NCI-H1105 (cell line): ENCODE measurements around the gene PTPRD.
A peak's percentile ranks its signal among the peaks of the same experiment; 100 is the strongest.

Experiments used
- DNase-seq: peaks from one replicate; lab custom pipeline; 2025; lab: John Stamatoyannopoulos, UW

PTPRD gene

GRCh38 chr9:10268531-10269485, 344.0 kb downstream of the PTPRD start:
- DNase-seq, result peak; percentile 28

DNA sequence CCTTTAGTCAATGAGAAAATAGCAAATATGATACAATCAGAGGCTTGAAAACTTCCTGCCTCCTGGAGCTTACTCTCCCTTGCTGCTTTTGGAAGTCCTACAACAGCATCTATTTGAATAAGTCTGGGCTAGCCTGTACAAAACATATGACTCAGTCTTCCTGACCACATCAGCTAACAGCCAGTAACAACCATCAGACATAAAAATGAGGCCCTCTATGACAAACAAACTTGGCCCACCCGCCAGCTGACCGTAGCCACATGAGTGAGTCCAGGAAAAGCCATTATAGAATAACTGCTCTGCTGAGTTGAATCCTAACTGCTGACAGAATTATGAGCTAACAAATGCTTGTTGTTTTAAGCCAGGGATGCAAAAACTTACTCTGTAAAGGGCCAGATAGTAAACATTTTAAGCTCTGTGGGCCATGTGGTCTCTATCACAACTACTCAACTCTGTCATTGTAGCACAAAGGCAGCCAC, 347.6 kb downstream of the PTPRD start:
- no peak for DNase-seq

DNA sequence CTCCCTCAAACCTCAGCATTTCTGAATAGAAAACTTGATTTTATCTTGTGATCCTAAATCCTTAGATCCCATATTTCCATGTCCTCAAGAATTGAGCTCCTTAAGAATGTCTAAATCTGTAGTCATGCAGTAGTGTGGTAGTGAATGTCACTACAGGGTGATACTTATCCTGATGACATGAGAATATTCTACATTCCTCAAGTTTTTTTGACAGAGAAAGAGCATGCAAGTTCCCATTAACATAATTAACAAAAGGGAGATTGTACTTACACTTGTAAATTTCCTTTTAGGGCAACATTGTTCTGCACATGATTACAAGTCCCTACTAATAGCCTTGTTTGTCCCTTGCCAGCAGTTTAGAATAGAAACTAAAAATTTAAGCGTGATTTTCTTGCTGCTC, 352.3 kb downstream of the PTPRD start:
- DNase-seq, result no peak

- no peak for DNase-seq
Observed at GRCh38 chr9:10259668-10260067, 353.1 kb downstream of the PTPRD start.

DNA sequence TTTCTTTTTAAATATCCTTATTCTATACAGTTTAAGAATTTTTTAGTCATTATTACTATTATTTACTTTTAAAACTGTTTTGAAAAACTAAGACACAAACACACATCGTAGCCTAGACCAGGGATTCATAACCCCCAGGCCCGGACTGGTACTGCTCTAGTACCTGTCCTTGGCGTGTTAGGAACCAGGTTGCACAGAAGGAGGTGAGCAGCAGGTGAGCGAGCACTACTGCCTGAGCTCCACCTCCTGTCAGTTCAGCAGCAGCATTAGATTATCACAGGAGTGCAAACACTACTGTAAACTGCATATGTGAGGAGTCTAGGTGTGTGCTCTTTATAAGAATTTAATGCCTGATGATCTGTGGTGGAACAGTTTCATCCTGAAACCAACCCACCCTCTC, 357.0 kb downstream of the PTPRD start:
- DNase-seq, result no peak

DNA sequence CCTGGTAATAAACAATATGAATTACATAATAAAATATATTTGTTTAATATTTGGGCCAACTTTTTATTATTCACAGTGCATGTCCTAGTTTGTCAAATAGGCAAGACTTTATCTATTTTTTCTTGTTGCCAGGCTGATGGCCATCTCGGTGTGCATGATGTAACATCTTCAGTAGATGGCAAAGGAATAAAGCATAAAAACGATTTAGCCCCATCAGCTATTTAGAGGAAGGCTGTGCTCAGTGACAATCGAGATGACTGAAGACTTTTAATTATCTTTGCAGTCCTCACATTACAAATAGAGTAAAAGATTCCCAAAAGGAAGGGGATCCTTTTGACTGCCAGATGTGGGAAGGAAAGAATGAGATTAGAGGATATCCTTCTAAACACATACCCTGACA, 358.5 kb downstream of the PTPRD start:
- no peak for DNase-seq

GRCh38 chr9:10253341-10253740, 359.5 kb downstream of the PTPRD start:
- DNase-seq, result no peak

DNA sequence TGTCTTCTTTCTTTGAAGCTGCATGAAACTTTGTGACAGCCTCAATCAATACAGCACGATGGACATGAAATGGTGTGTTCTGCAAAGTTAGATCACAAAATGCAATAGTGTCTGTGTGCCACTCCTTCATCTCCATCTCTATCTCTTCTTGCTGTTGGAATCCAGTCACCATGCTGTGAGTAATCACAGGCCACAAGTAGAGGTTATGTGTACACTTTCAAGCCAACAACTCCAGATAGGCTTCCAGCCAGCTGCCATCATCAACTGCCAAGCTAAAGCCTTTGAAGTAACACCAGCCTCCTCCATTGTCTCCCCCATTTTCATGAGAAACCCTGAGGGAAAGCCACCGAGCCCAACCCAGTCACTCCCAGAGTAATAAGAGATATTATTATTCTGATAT, 360.6 kb downstream of the PTPRD start:
- no peak for DNase-seq

DNA sequence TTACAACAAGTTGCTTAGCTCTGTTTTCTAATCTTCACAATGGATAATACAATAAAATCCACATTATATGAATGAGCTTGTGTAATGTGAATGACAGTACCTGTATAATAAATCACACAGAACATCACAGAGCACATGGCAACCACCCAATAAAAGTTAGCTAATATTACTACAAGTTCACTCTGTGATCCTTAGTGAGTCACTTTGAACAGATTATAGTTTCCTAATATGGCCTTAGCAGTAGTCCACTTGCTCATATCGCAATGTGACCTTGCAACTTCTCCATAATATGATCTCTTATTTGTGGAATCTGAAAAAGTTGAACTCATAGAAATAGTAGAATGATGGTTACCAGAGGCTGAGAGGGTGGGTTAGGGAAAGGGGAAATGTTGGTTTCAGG, 361.3 kb downstream of the PTPRD start:
- no peak for DNase-seq

GRCh38 chr9:10250219-10250618, 362.6 kb downstream of the PTPRD start:
- DNase-seq, result no peak

DNA sequence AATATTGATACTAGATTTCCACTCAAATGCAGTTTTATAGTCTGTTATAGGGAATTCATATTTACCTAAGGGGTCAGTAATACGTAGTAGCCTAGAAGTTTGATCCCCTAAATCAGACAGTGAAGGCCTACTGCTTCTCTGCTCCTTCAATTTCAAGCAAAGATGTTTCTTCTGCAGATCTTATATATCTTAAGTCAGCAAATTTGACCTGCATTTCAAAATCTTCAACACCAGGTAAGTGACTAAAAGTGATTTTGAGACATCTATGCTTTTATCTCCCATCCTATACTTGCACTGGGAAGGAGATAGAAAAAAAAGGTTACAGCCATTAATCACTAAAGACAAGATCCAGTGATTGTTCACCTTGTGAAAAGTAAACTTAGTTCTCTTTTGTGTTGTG, 363.9 kb downstream of the PTPRD start:
- no peak for DNase-seq

GRCh38 chr9:10242255-10242654, 370.5 kb downstream of the PTPRD start:
- DNase-seq, result no peak

- DNase-seq, result no peak
Observed at GRCh38 chr9:10238087-10238486, 374.7 kb downstream of the PTPRD start.

DNA sequence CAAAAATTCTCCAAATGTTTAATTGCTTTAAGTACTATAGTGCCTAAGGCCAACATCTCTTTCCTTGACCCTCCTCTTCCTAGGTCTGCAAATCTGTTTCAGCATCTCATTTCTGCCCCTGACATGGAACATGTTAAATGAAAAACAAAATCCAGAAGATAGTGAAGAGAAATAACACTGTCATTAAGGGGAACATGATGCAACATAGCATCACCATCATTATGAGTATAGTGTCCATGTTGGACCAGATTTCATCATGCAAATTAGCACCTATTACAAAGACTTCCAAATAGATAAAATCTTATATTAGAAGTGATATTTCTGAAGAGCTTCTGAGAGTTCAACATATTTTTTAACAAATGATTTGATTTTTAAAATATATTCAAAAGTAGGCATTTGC, 375.2 kb downstream of the PTPRD start:
- DNase-seq, result no peak

- DNase-seq, result no peak
Observed at GRCh38 chr9:10236161-10236560, 376.6 kb downstream of the PTPRD start.

DNA sequence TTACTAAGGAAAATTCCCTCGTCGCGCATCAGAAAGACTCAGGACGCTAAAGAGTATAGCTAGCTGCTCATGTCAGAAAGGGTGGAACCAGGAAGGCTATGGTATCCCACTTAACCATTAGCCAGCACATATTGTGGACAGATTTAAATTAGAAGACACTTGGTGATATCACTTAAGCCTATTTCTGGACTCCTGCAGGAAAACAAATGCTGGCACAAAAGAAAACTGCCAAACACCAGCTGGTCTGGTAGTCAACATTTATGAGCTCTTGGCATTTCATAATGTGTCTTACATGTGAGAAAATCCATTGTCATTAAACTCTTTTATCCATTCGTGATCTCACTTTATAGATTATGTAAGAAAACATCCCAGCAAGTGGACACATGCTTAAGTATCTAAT, 377.4 kb downstream of the PTPRD start:
- DNase-seq, result no peak

- DNase-seq, result no peak
Observed at GRCh38 chr9:10232352-10232930, 380.4 kb downstream of the PTPRD start.

DNA sequence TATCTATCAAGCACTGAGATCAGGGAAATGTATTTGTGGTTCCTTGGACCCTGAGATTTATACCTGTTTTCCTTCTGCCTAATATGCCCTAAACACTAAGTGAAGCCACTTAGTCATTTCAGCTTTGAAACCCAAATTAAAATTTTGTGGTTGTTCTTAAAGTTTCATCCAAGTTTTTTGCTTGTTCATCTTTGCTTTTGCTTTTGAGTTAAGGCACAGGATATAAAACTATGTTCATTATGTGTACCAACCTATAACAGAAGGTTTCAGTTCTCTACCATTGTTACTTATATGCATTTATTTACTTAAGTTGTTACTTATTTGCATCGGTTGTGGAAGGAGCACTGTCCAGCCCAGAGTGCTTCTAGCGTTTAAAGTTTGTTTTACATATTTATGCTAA, 382.3 kb downstream of the PTPRD start:
- DNase-seq, result no peak

- no peak for DNase-seq
Observed at GRCh38 chr9:10228082-10228481, 384.7 kb downstream of the PTPRD start.

DNA sequence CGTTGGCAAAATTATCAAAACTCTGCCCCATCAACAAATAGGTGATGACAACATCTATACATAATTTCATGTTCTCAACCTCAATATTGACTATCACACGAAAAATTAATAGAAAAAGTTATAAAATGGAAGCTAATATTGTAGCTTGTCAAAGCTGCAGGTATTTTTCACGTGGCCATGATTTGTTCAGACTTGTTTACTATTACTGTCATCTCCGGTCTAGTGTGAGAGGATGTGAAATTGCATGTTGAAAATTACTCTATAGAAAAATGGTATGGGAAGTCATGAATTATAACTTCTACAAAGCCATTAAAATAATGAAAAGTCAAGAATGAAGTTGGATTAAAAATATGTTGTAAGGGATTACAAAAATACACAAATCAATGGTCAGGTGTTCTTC, 385.8 kb downstream of the PTPRD start:
- DNase-seq, result no peak

GRCh38 chr9:10212702-10213101, 400.1 kb downstream of the PTPRD start:
- no peak for DNase-seq

GRCh38 chr9:10208691-10209069, 404.1 kb downstream of the PTPRD start:
- DNase-seq, result no peak

- DNase-seq, result no peak
Observed at GRCh38 chr9:10204276-10204675, 408.5 kb downstream of the PTPRD start.

DNA sequence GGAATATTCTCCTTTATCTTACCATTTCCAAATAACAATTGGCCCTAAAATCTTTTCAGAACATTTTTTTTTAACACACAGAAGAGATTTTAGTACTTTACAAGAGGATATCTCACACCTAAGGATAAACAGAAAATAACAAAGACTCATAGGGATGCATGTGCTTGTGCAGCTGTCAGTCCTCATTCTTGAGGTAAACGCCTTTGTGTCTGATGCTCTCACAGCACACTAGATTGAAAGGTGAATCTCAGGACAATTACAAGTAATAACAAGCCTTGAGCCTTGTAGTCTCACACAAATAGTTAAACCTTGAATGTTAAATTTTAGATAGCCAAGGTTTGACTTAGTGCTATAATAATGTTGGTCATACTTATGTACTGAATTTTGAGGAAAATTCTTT, 439.2 kb downstream of the PTPRD start:
- peak; percentile 30 for DNase-seq
